Activated naive CD4-positive, alpha-beta T cell treated with anti-CD3 and anti-CD28 coated beads, Interleukin-2, amount 50 U/mL, for 24 hours (primary cell): ENCODE results near the gene KRTAP1-5.
A peak's percentile ranks its signal among the peaks of the same experiment; 100 is the strongest.
"Not testable (repeated sequence)": the region's sequence is repeated elsewhere in the genome, so short reads cannot be mapped to it uniquely, and the experiment has no call there.

Experiments
- H3K27ac Mint-ChIP-seq: one replicate; pipeline ENCODE4 v1.8.0; 2021; ENCODE audit warnings: mild to moderate bottlenecking, mixed read lengths
- H3K27me3 Mint-ChIP-seq: one replicate; pipeline ENCODE4 v1.8.0; 2021; ENCODE audit warnings: mixed read lengths
- H3K36me3 Mint-ChIP-seq: one replicate; pipeline ENCODE4 v1.8.0; 2021; ENCODE audit warnings: mixed read lengths
- H3K4me1 Mint-ChIP-seq: one replicate; pipeline ENCODE4 v1.8.0; 2021; ENCODE audit warnings: mixed read lengths
- H3K4me3 Mint-ChIP-seq: one replicate; pipeline ENCODE4 v1.8.0; 2021; ENCODE audit warnings: mild to moderate bottlenecking, mixed read lengths
- H3K9me3 Mint-ChIP-seq: one replicate; pipeline ENCODE4 v1.8.0; 2021; ENCODE audit warnings: mixed read lengths

KRTAP1-5 gene

DNA sequence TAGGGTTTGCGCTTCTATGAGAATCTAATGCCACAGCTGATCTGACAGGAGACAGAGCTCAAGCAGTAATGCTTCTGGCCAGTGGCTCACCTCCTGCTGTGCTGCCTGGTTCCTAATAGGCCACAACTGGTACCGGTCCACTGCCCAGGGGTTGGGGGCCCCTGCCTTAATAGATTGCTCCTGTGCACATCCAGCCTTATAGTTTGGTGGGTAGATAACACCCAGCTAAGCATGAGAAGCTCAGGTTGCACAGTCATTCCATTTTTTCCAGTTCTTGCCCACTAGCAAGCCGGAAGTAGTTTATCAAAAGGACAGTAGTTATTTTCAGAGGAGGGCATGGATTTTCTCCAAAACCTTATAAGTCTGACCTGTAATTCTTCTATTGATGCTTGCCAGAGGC, 7.6 kb downstream of the KRTAP1-5 start:
- H3K4me3 Mint-ChIP-seq = no peak overlapping the region
- H3K4me1 Mint-ChIP-seq = no peaks in the 10 kb centered on the region

DNA sequence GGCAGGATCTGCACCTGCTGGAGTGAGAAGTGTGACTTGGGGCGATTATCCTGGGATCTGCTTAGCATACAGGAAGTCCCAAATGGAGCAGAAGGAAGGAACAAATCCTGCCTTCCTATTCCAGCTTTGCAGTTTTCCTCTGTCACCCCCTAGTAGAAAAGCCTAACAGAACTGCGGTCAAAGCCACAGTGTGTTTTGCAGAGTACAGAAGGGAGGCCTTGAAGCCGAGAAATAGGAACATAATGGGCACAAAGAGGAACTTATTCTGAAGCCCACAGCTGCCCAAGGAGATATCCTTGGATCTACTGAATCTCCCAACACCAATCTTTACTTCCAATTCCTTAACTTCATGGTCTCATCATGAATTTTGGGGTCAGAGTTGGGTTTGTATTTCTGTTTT, 8.5 kb downstream of the KRTAP1-5 start:
- Mint-ChIP-seq H3K9me3 (no peaks in the 10 kb centered on the region), H3K27ac (no peak overlapping the region), H3K36me3 (no peaks in the 10 kb centered on the region), H3K27me3 (peaks cover 2% of the 10 kb centered on the region), H3K4me1 (no peaks in the 10 kb centered on the region), H3K4me3 (no peak overlapping the region)

More for the DNA sequence above, 7.6 kb downstream of the KRTAP1-5 start:
- Mint-ChIP-seq H3K9me3 (no peaks in the 10 kb centered on the region), H3K27me3 (peaks cover 3% of the 10 kb centered on the region), H3K36me3 (no peaks in the 10 kb centered on the region), H3K27ac (no peak overlapping the region)

- no peak overlapping the region for H3K4me3 Mint-ChIP-seq
- no peaks in the 10 kb centered on the region for H3K9me3 Mint-ChIP-seq
- no peak overlapping the region for H3K27ac Mint-ChIP-seq
- H3K36me3 Mint-ChIP-seq = no peaks in the 10 kb centered on the region
- H3K27me3 Mint-ChIP-seq = peaks cover 2% of the 10 kb centered on the region
- no peaks in the 10 kb centered on the region for H3K4me1 Mint-ChIP-seq
Observed at GRCh38 chr17:41016578-41017215, 10.3 kb downstream of the KRTAP1-5 start.

- Mint-ChIP-seq H3K27me3 (peaks cover 2% of the 10 kb centered on the region), H3K4me3 (no peak overlapping the region), H3K9me3 (no peaks in the 10 kb centered on the region), H3K4me1 (no peaks in the 10 kb centered on the region), H3K27ac (no peak overlapping the region), H3K36me3 (no peaks in the 10 kb centered on the region)
Observed at GRCh38 chr17:41015454-41015853, 11.6 kb downstream of the KRTAP1-5 start.

DNA sequence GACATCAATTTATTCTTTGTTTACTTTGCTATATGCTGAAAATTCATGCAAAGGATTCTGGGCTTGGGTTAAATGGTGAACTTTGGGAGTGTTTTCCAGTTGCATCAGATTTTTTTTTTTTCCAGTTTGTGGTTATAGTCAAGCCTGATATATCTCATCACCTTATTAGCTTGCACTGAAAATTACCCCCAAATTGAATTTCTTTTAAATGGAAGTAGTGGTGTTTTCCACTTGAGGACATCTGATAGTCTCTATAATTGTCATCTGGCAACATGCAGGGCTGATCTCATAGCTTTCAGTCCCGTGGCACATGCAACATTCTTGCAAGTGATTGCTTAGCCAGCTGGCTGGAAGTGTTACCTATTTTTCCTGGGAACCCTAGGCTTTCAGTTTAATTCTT, 13.4 kb downstream of the KRTAP1-5 start:
- no peaks in the 10 kb centered on the region for H3K4me1 Mint-ChIP-seq
- H3K4me3 Mint-ChIP-seq = no peak overlapping the region
- H3K27ac Mint-ChIP-seq = no peak overlapping the region
- H3K9me3 Mint-ChIP-seq = no peaks in the 10 kb centered on the region
- no peaks in the 10 kb centered on the region for H3K36me3 Mint-ChIP-seq
- H3K27me3 Mint-ChIP-seq = peaks cover 2% of the 10 kb centered on the region

DNA sequence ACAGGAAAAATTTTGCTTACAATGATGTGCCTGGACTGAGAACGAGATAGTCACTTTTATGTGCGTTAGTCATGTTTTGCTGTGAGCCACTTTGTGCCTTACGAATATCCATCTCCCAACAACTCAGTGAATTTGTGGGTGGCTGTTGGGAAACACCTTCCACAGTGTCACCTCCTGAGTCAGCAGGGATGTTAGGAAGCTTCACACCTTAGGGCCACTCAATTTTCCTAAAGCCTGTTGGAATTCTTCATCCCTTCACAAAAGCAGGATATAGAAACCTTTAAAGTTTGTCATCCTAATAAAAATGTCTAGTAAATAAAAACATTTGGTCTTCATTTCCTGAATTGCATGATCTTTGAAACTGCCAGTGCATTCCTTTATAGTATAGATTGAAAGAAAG, 13.8 kb downstream of the KRTAP1-5 start:
- H3K9me3 Mint-ChIP-seq = no peaks in the 10 kb centered on the region
- no peak overlapping the region for H3K27ac Mint-ChIP-seq
- no peaks in the 10 kb centered on the region for H3K36me3 Mint-ChIP-seq
- H3K4me1 Mint-ChIP-seq = no peaks in the 10 kb centered on the region
- H3K27me3 Mint-ChIP-seq = peaks cover 2% of the 10 kb centered on the region
- no peak overlapping the region for H3K4me3 Mint-ChIP-seq

GRCh38 chr17:41012326-41013120, 14.5 kb downstream of the KRTAP1-5 start:
- H3K36me3 Mint-ChIP-seq = no peaks in the 10 kb centered on the region
- H3K4me3 Mint-ChIP-seq = no peak overlapping the region
- peak overlapping the region; percentile 9 for H3K27ac Mint-ChIP-seq
- H3K27me3 Mint-ChIP-seq = peaks cover 2% of the 10 kb centered on the region
- H3K4me1 Mint-ChIP-seq = no peaks in the 10 kb centered on the region
- H3K9me3 Mint-ChIP-seq = no peaks in the 10 kb centered on the region

DNA sequence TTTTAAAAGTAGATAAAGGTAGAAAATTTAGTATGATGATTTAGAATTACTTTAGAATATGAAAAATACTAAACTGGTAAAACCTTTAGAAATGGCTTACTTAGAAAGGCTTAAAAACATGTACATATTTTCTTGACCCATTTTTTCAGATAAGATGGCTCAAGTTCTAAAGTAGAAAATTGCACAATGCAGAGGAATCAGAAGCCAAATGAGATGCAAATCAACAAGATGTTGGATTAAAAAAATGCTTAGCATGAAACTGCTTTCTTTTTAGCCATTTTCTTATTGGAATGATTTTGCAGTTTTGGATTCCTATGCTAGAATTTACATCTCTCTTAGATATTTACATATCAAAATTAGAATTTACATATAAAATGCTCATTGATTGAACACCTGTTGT, 16.6 kb downstream of the KRTAP1-5 start:
- H3K4me1 Mint-ChIP-seq = no peaks in the 10 kb centered on the region
- H3K27ac Mint-ChIP-seq = no peak overlapping the region
- no peak overlapping the region for H3K4me3 Mint-ChIP-seq
- H3K36me3 Mint-ChIP-seq = no peaks in the 10 kb centered on the region
- H3K27me3 Mint-ChIP-seq = peaks cover 2% of the 10 kb centered on the region
- H3K9me3 Mint-ChIP-seq = no peaks in the 10 kb centered on the region

- Mint-ChIP-seq H3K4me3 (no peak overlapping the region), H3K27me3 (peaks cover 2% of the 10 kb centered on the region), H3K9me3 (no peaks in the 10 kb centered on the region), H3K36me3 (no peaks in the 10 kb centered on the region), H3K4me1 (no peaks in the 10 kb centered on the region), H3K27ac (no peak overlapping the region)
Observed at GRCh38 chr17:41009936-41010335, 17.1 kb downstream of the KRTAP1-5 start.

DNA sequence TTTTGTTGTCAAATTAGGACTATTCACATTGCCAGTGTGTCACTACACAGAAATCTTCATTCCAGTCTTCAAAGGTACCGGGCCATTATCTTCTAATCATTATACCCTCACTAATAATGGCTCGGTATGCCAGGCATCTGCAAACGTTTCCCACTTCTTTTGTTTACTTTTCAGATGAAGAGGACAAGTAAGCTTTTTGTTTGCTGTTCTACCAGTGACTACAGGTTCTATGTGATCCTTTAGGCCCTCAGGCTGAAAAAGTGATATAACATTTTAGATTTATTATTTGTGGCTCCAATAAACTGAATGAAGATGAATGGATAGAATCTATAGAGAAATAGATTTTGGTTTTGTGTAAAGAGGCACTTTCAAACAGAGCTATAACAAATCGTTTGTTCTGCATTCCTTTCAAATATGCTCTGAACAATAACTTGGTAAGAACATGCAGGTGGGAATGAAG, 17.7 kb downstream of the KRTAP1-5 start:
- H3K36me3 Mint-ChIP-seq = no peaks in the 10 kb centered on the region
- no peaks in the 10 kb centered on the region for H3K27me3 Mint-ChIP-seq
- no peak overlapping the region for H3K27ac Mint-ChIP-seq
- H3K9me3 Mint-ChIP-seq = no peaks in the 10 kb centered on the region
- H3K4me3 Mint-ChIP-seq = no peak overlapping the region
- H3K4me1 Mint-ChIP-seq = no peaks in the 10 kb centered on the region

DNA sequence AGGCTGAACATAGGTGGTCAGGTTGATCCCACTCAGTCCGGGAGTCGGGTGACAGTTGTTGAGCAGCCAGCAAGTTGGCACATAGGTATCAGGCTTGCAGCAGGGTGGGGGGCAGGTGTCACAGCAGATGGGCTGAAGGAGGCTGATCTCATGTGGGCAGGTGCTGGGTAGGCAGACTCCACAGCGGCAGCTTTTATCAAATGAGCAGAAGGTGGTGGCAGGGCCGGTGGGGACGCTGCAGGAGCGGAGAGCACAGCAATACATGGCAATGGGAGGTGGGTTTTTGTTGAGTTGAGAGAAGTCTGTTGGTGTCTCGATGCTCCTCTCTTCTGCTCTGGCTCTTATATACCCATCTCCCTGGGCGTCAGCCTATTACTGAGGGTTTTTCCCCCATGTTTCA, 18.2 kb downstream of the KRTAP1-5 start, which contains the start of gene KRTAP3-1:
Gene KRTAP3-1 (minus strand): TSS at position 318 of the 400 bp plus-strand sequence. CDS start 54 bp downstream, at position 264.
- H3K27ac Mint-ChIP-seq = no peak within 1 kb of the TSS

DNA sequence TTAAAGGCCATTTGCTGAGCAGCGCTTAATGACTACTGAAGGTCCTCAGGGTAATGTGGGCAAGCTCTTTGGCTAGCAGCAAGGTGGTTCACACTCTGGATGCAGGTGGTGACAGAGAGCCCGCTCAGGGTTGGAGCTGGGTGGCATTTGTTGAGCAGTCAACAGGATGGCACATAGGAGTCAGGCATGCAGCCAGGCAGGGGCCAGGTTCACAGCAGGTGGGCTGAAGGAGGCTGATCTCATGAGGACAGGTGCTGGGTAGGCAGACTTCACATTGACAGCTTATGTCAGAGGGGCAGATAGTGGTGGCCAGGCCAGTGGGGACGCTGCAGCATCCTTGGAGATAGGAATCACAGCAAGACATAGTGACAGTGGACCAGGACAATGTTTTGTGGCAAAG, 22.6 kb downstream of the KRTAP1-5 start:
- H3K36me3 Mint-ChIP-seq = peaks cover 2% of the 10 kb centered on the region
- no peaks in the 10 kb centered on the region for H3K9me3 Mint-ChIP-seq
- H3K4me3 Mint-ChIP-seq = no peak overlapping the region
- H3K27me3 Mint-ChIP-seq = peaks cover 2% of the 10 kb centered on the region
- H3K27ac Mint-ChIP-seq = no peak overlapping the region
- H3K4me1 Mint-ChIP-seq = no peaks in the 10 kb centered on the region

More for the DNA sequence above, 18.2 kb downstream of the KRTAP1-5 start, which contains the start of gene KRTAP3-1:
- Mint-ChIP-seq H3K27me3 (no peaks in the 10 kb centered on the region), H3K4me1 (no peaks in the 10 kb centered on the region), H3K36me3 (no peaks in the 10 kb centered on the region), H3K4me3 (no peak within 1 kb of the TSS), H3K9me3 (no peaks in the 10 kb centered on the region)

GRCh38 chr17:41003926-41004325, 23.1 kb downstream of the KRTAP1-5 start:
- H3K36me3 Mint-ChIP-seq = peaks cover 2% of the 10 kb centered on the region
- H3K27ac Mint-ChIP-seq = no peak overlapping the region
- no peak overlapping the region for H3K4me3 Mint-ChIP-seq
- peaks cover 4% of the 10 kb centered on the region for H3K27me3 Mint-ChIP-seq
- no peaks in the 10 kb centered on the region for H3K9me3 Mint-ChIP-seq
- no peaks in the 10 kb centered on the region for H3K4me1 Mint-ChIP-seq

DNA sequence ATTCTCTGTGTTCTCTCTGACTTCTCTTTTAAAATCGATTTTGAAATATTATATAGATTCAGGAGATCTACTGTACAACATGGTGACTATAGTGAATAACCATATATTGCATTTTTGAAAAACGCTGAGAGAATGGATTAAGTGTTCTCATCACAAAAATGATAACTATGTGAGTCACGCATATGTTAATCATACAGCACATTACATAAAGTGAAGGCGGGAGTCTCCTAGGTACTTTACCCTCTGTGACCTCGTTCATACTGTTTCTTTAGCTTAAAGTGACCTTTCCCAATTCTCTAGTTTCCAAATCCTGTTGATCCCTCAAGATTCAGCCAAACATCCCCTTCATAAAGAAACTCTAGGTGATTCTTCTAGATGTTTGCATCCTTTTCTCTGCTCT, 24.2 kb downstream of the KRTAP1-5 start:
- H3K4me3 Mint-ChIP-seq = no peak overlapping the region
- H3K9me3 Mint-ChIP-seq = no peaks in the 10 kb centered on the region
- no peak overlapping the region for H3K27ac Mint-ChIP-seq
- no peaks in the 10 kb centered on the region for H3K4me1 Mint-ChIP-seq
- peaks cover 7% of the 10 kb centered on the region for H3K27me3 Mint-ChIP-seq
- peaks cover 2% of the 10 kb centered on the region for H3K36me3 Mint-ChIP-seq

DNA sequence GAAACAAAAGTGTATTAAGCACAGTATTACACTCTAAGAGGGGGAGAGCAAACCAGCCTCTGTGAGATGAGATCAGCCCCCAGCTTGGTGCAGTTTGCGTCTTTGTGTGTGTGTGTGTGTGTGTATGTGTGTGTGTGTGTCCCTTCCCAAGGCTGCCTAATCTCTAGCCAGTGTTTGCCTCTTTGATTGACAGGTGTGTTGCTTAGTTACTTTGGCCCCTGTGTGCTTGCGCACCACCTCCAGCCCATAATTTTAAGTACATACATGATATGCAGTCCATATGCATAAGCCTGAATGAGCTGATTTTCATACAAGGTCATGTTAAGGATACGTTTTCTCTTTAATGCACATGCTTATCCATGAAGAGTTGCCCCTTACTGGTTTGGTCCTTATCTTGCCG, 25.2 kb downstream of the KRTAP1-5 start:
- Mint-ChIP-seq H3K27me3 (peaks cover 9% of the 10 kb centered on the region), H3K27ac (no peak overlapping the region), H3K36me3 (peaks cover 2% of the 10 kb centered on the region), H3K4me3 (no peak overlapping the region), H3K9me3 (no peaks in the 10 kb centered on the region), H3K4me1 (no peaks in the 10 kb centered on the region)

GRCh38 chr17:40999563-40999962, 27.4 kb downstream of the KRTAP1-5 start, which contains the start of gene KRTAP3-2:
Gene KRTAP3-2 (minus strand): TSS chr17:40999906. CDS start chr17:40999853, 53 bp downstream.
- H3K27me3 Mint-ChIP-seq = peaks cover 12% of the 10 kb centered on the region
- not testable (repeated sequence) for H3K27ac Mint-ChIP-seq, H3K9me3 Mint-ChIP-seq, H3K36me3 Mint-ChIP-seq, H3K4me3 Mint-ChIP-seq, H3K4me1 Mint-ChIP-seq
